ENCODE results near the gene NPDC1. TPM values are rescaled to one million over a fixed set of nuclear protein-coding genes. Genes with fewer than 3 reads are reported as not detected.
"Not testable (repeated sequence)": the region's sequence is repeated elsewhere in the genome, so short reads cannot be mapped to it uniquely, and the experiment has no call there.

The NPDC1 gene
- total RNA-seq, 1 donor from 2014 or later = 63.9 TPM

DNA sequence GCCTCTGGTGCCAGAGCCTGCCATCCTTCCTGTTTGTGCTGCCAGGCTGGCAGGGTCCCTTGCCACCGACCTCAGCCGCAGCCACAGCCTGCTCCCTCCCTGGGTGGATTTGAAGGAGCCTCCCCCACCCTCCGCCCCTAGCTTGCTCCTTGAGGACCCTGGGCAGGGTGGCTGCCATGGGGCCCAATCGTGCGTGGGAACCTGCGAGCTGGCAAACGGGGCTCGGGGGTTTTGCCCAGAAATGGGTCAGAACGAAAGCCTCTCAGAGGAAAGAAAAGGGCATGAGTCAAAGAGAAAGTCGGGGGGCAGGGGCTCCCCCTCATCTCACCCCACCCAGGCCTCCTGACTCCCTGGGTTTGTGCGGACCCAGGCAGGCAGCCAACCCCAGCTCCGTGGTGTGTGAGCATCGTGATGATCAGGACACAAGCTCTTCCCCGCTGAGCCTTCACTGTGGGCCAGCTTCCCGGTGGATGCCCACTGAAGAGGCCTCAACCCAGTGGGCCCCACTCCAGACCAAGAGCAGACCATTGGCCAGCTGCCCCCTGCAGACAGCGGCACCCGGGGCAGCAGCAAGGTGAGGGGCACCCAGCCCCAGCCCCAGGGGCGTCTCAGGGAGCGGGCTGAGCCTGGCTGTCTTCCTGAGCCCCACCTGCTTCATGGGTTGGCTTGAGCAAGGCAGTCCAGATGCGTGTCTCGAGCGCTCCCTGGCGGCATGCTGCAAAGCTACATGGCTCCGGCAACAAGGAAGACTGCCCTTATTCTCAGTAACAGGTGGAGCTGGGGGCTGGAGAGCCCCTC lies 11.1 kb downstream of the NPDC1 start:
- TF ChIP-seq, protein P1, sequence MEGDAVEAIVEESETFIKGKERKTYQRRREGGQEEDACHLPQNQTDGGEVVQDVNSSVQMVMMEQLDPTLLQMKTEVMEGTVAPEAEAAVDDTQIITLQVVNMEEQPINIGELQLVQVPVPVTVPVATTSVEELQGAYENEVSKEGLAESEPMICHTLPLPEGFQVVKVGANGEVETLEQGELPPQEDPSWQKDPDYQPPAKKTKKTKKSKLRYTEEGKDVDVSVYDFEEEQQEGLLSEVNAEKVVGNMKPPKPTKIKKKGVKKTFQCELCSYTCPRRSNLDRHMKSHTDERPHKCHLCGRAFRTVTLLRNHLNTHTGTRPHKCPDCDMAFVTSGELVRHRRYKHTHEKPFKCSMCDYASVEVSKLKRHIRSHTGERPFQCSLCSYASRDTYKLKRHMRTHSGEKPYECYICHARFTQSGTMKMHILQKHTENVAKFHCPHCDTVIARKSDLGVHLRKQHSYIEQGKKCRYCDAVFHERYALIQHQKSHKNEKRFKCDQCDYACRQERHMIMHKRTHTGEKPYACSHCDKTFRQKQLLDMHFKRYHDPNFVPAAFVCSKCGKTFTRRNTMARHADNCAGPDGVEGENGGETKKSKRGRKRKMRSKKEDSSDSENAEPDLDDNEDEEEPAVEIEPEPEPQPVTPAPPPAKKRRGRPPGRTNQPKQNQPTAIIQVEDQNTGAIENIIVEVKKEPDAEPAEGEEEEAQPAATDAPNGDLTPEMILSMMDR (IDR thresholded peaks at IDR 0.05; ENCODE audit: borderline replicate concordance) = peak; percentile 93
- Histone ChIP-seq H3K36me3 (peaks cover 18% of the 10 kb centered on the region), H3K4me3 (peak overlapping the region; percentile 25), H3K9me3 (replicated peaks) (no peaks in the 10 kb centered on the region), H3K4me1 (peaks cover 16% of the 10 kb centered on the region), H3K27ac (replicated peaks) (peak overlapping the region; percentile 36), H3K27me3 (ENCODE audit: low read depth) (no peaks in the 10 kb centered on the region)
- intact Hi-C loops (cut with micrococcal nuclease) = loop anchor here (5.0 kb wide), 1 partner anchor 248 kb away; no protein-coding TSS in a partner anchor
- DNase-seq = peak; percentile 77

GRCh38 chr9:137034039-137034708 lies 11.8 kb downstream of the NPDC1 start:
- H3K27me3 ChIP-seq (ENCODE audit: low read depth) = no peaks in the 10 kb centered on the region
- H3K4me3 ChIP-seq = peak overlapping the region; percentile 39
- H3K4me1 ChIP-seq = peaks cover 21% of the 10 kb centered on the region
- DNase-seq = no peak
- intact Hi-C loops (cut with micrococcal nuclease) = no loop called here
- H3K36me3 ChIP-seq = peaks cover 11% of the 10 kb centered on the region
- TF ChIP-seq, protein P1 (IDR thresholded peaks at IDR 0.05; ENCODE audit: borderline replicate concordance) = no peak
- no peak overlapping the region for H3K27ac ChIP-seq (replicated peaks)
- no peaks in the 10 kb centered on the region for H3K9me3 ChIP-seq (replicated peaks)

GRCh38 chr9:137033481-137033880 lies 12.5 kb downstream of the NPDC1 start:
- Histone ChIP-seq H3K4me3 (peak overlapping the region; percentile 39), H3K4me1 (peaks cover 28% of the 10 kb centered on the region)
- intact Hi-C loops (cut with micrococcal nuclease); H3K27me3 ChIP-seq (ENCODE audit: low read depth); DNase-seq; H3K9me3 ChIP-seq (replicated peaks); H3K36me3 ChIP-seq; H3K27ac ChIP-seq (replicated peaks): not testable (repeated sequence)

DNA sequence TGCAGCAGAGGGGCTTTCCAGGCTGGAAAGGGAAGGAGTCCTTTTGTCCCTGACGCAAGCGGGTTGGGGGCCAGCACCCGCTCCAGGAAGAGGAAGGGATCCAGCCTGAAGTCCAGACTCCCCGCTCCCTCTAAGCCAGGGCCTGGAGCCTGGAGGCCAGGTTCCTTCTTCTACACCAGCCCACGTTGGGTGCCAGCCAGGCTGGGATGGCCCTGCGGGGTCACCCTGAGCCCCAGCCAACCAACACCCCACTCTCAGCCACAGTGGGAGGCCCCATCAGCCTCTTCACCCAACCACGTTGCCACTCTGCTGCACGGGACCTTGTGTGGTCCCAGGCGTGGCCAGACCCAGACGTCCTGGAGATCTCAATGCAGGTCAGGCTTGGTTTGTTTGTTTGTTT lies 13.1 kb downstream of the NPDC1 start:
- peak overlapping the region; percentile 48 for H3K27ac ChIP-seq (replicated peaks)

GRCh38 chr9:137031904-137032640 lies 13.9 kb downstream of the NPDC1 start, which contains the start of gene FUT7:
Gene FUT7 (minus strand): TSS chr9:137032088. CDS start chr9:137031991, 97 bp downstream.
- TF ChIP-seq, protein P1 (IDR thresholded peaks at IDR 0.05; ENCODE audit: borderline replicate concordance) = no peak
- H3K27me3 ChIP-seq (ENCODE audit: low read depth) = no peaks in the 10 kb centered on the region
- H3K36me3 ChIP-seq = no peaks in the 10 kb centered on the region
- H3K9me3 ChIP-seq (replicated peaks) = no peaks in the 10 kb centered on the region
- H3K4me1 ChIP-seq = peaks cover 35% of the 10 kb centered on the region
- intact Hi-C loops (cut with micrococcal nuclease) = no loop called here
- H3K4me3 ChIP-seq = peak within 1 kb of the TSS; percentile 6
- peak within 1 kb of the TSS; percentile 48 for H3K27ac ChIP-seq (replicated peaks)
- DNase-seq = no peak

More for the DNA sequence above, 13.1 kb downstream of the NPDC1 start:
- H3K4me1 ChIP-seq = peaks cover 29% of the 10 kb centered on the region
- peak; percentile 69 for DNase-seq
- no peaks in the 10 kb centered on the region for H3K9me3 ChIP-seq (replicated peaks)
- intact Hi-C loops (cut with micrococcal nuclease) = no loop called here
- H3K27me3 ChIP-seq (ENCODE audit: low read depth) = no peaks in the 10 kb centered on the region
- peak overlapping the region; percentile 39 for H3K4me3 ChIP-seq
- peaks cover 3% of the 10 kb centered on the region for H3K36me3 ChIP-seq
- TF ChIP-seq, protein P1 (IDR thresholded peaks at IDR 0.05; ENCODE audit: borderline replicate concordance) = no peak
